ENCODE measurements around the gene FCRL3. TPM values are rescaled to one million over a fixed set of nuclear protein-coding genes. Genes with fewer than 3 reads are reported as not detected.

FCRL3 gene
- total and polyA plus RNA-seq, 10 of the 15 experiments (the other 5 are each of a cell fraction or from before 2014, with no cell fraction given) = 0.04 to 2.3 (median 0.07) TPM; not detected in 5

DNA sequence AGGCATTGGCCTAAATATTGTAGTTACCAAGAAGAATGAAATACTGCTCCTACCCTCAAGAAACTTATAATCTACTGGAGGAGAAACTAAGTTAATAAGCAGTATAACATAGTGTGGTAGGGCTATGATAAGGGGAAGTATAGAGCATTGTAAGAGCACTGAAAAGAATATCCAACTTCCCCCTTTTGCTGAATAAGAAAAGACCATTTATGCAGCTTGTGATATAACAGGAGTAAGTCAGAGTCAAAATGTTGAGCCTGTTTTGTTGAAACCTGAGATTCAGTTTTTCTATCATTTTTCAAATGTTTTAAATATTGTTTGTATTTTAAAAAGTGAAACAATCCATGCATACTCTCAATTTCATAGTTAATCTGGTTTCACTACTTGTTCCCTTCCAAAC, 54.4 kb downstream of the FCRL3 start (continued):
- TF ChIP-seq KAT2A (conservative IDR thresholded peaks at IDR 0.05; ENCODE audit: control insufficient read depth, low read depth, low read length) = no peak

- no peaks in the 10 kb centered on the region for H4K20me1 ChIP-seq (ENCODE audit: control insufficient read depth, insufficient read depth)
- ChIA-PET SMC1A (ENCODE audit: uncharacterized antibody, unreplicated experiment) (interaction anchor here (1.0 kb wide), 1 partner anchor 12 kb away, joined by 4 read pairs; no protein-coding TSS in a partner anchor), POLR2A (no interaction called here), RAD21 (ENCODE audit: unreplicated experiment) (no interaction called here), CTCF (no interaction called here)
- H3K9ac ChIP-seq (ENCODE audit: control insufficient read depth, insufficient read depth, low read length) = no peak overlapping the region
- no peak for TF ChIP-seq ZNF687 (IDR thresholded peaks at IDR 0.05)
- TF ChIP-seq RELB (IDR thresholded peaks at IDR 0.05; ENCODE audit: low read depth) = no peak
- TF ChIP-seq SRF (IDR thresholded peaks at IDR 0.05; ENCODE audit: low read depth in 2 of 2, low read length in 2 of 2) = no peak
- no peak for TF ChIP-seq STAT1 (conservative IDR thresholded peaks at IDR 0.05)
- no peaks in the 10 kb centered on the region for H3K4me1 ChIP-seq (ENCODE audit: control insufficient read depth, insufficient read depth, low read length)
- FAIRE-seq (no peak), ATAC-seq (no peak), DNase-seq (ENCODE audit: low read depth, low spot score) (no peak)
- H3K79me2 ChIP-seq (ENCODE audit: control insufficient read depth, insufficient read depth, low read length) = no peaks in the 10 kb centered on the region
- no TSS peak for BruUV-seq (replicated peaks)
- H3K4me2 ChIP-seq (ENCODE audit: control insufficient read depth, insufficient read depth) = no peak overlapping the region
- H3K9me3 ChIP-seq (replicated peaks; ENCODE audit: control insufficient read depth, insufficient read depth, low read length) = no peaks in the 10 kb centered on the region; the same call in 2 of the 3 replicates
- intact Hi-C loops (cut with micrococcal nuclease; ENCODE audit: unreplicated experiment) (no loop called here), in situ Hi-C loops (cut with MboI) (no loop called here)
- H3K4me3 ChIP-seq = no peak overlapping the region
- no peak overlapping the region for H2AFZ ChIP-seq (ENCODE audit: control insufficient read depth, low read depth, low read length)
- H3K36me3 ChIP-seq (ENCODE audit: control insufficient read depth in 2 of 2, insufficient read depth in 2 of 2, low read length in 1 of 2) = no peaks in the 10 kb centered on the region
- H3K27me3 ChIP-seq (replicated peaks in 1 of 2; ENCODE audit: control insufficient read depth in 2 of 2, insufficient read depth in 2 of 2, low read length in 1 of 2) = peaks cover 9 to 11% of the 10 kb centered on the region in 2 experiments
- no peak overlapping the region for H3K27ac ChIP-seq (ENCODE audit: control insufficient read depth, insufficient read depth)
- WGBS (ENCODE audit: insufficient coverage, insufficient replicate concordance, low lambda C conversion rate, missing lambda C conversion rate) = 14% methylated on average over 2 of the region's 2 CpGs
These were observed 59.4 kb downstream of the FCRL3 start for GRCh38 chr1:157641177-157641576.
